Measurements from ENCODE around the gene SLC9A8. TPM values are rescaled to one million over a fixed set of nuclear protein-coding genes. Genes with fewer than 3 reads are reported as not detected.
"Not testable (repeated sequence)": the region's sequence is repeated elsewhere in the genome, so short reads cannot be mapped to it uniquely, and the experiment has no call there.

The SLC9A8 gene
- total and polyA plus RNA-seq, 7 experiments from 2014 or later, result 6.2 to 42.5 (median 23.6) TPM

- Mint-ChIP-seq H3K27me3 (peaks cover 0 to 12% (median 0%) of the 10 kb centered on the region in 5 donors), H3K4me3 (no peak overlapping the region), H3K9me3 (peaks cover 0 to 2% (median 0%) of the 10 kb centered on the region in 11 donors), H3K36me3 (no peaks in the 10 kb centered on the region), H3K4me1 (peaks cover 0 to 26% (median 4%) of the 10 kb centered on the region in 7 donors), H3K27ac (no peak overlapping the region)
- H3K4me1 ChIP-seq (ENCODE audit: control insufficient read depth in 2 of 2, insufficient read depth in 2 of 2, low read length in 2 of 2), result no peaks in the 10 kb centered on the region
- ATAC-seq (no peak), DNase-seq (no peak)
- intact Hi-C loops (cut with micrococcal nuclease), result no loop called here
- H3K4me3 ChIP-seq (ENCODE audit: low read length), result no peak overlapping the region
- H3K9me3 ChIP-seq (ENCODE audit: control insufficient read depth in 2 of 3, low read length in 3 of 3), result no peaks in the 10 kb centered on the region
- ChIA-PET CTCF (no interaction called here), POLR2A (no interaction called here)
- H3K27me3 ChIP-seq (ENCODE audit: control insufficient read depth in 2 of 2, insufficient read depth in 2 of 2, low read length in 2 of 2), result no peaks in the 10 kb centered on the region
- no peaks in the 10 kb centered on the region for H3K36me3 ChIP-seq (ENCODE audit: control insufficient read depth in 2 of 3, insufficient read depth in 3 of 3, low read length in 3 of 3)
- H3K27ac ChIP-seq (ENCODE audit: low read depth, low read length), result no peak overlapping the region
Observed at GRCh38 chr20:49781676-49782075, 31.0 kb upstream of the SLC9A8 start.

DNA sequence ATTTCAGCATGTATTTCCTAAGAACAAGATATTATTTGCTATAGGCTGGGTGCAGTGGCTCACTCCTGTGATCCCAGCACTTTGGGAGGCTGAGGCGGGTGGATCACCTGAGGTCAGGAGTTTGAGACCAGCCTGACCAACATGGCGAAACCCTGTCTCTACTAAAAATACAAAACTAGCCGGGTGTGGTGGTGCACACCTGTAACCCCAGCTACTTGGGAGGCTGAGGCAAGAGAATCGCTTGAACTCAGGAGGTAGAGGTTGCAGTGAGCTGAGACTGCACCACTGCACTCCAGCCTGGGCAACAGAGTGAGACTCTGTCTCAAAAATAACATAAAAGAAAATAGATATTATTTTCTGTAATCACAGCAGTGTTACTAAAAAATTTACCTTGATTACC is 30.2 kb upstream of the SLC9A8 start:
- H3K4me3 ChIP-seq (ENCODE audit: low read length); ATAC-seq; H3K27me3 ChIP-seq (ENCODE audit: control insufficient read depth in 2 of 2, insufficient read depth in 2 of 2, low read length in 2 of 2); H3K9me3 ChIP-seq (ENCODE audit: control insufficient read depth in 2 of 3, low read length in 3 of 3); H3K36me3 ChIP-seq (ENCODE audit: control insufficient read depth in 2 of 3, insufficient read depth in 3 of 3, low read length in 3 of 3); H3K27ac Mint-ChIP-seq; H3K36me3 Mint-ChIP-seq; H3K27ac ChIP-seq (ENCODE audit: low read depth, low read length); H3K9me3 Mint-ChIP-seq; H3K4me3 Mint-ChIP-seq; intact Hi-C loops (cut with micrococcal nuclease); H3K4me1 ChIP-seq (ENCODE audit: control insufficient read depth in 2 of 2, insufficient read depth in 2 of 2, low read length in 2 of 2); DNase-seq: not testable (repeated sequence)
- ChIA-PET CTCF (interaction anchor here (0.6 to 0.7 kb wide), 2 partner anchors 92 to 770 kb away, joined by 3 to 6 read pairs; no protein-coding TSS in a partner anchor), POLR2A (interaction anchor here (0.6 to 0.7 kb wide), 2 partner anchors 12 to 599 kb away, joined by 3 to 4 read pairs; no protein-coding TSS in a partner anchor)
- H3K4me1 Mint-ChIP-seq, result peaks cover 0 to 23% (median 4%) of the 10 kb centered on the region in 7 donors
- H3K27me3 Mint-ChIP-seq, result peaks cover 0 to 13% (median 0%) of the 10 kb centered on the region in 5 donors

- intact Hi-C loops (cut with micrococcal nuclease); H3K4me3 ChIP-seq (ENCODE audit: low read length); DNase-seq; ATAC-seq; H3K27me3 ChIP-seq (ENCODE audit: control insufficient read depth in 2 of 2, insufficient read depth in 2 of 2, low read length in 2 of 2); H3K9me3 ChIP-seq (ENCODE audit: control insufficient read depth in 2 of 3, low read length in 3 of 3); H3K4me1 ChIP-seq (ENCODE audit: control insufficient read depth in 2 of 2, insufficient read depth in 2 of 2, low read length in 2 of 2); H3K4me3 Mint-ChIP-seq; H3K27ac Mint-ChIP-seq; H3K27ac ChIP-seq (ENCODE audit: low read depth, low read length); H3K9me3 Mint-ChIP-seq; H3K36me3 Mint-ChIP-seq; H3K36me3 ChIP-seq (ENCODE audit: control insufficient read depth in 2 of 3, insufficient read depth in 3 of 3, low read length in 3 of 3): not testable (repeated sequence)
- CTCF ChIA-PET, result interaction anchor here (0.7 kb wide), 1 partner anchor 93 kb away, joined by 6 read pairs; no protein-coding TSS in a partner anchor
- Mint-ChIP-seq H3K4me1 (peaks cover 0 to 21% (median 4%) of the 10 kb centered on the region in 7 donors), H3K27me3 (peaks cover 0 to 13% (median 0%) of the 10 kb centered on the region in 5 donors)
- POLR2A ChIA-PET, result interaction anchor here (0.6 to 0.7 kb wide), 2 partner anchors 11 to 598 kb away, joined by 3 to 4 read pairs; no protein-coding TSS in a partner anchor
Observed at GRCh38 chr20:49783021-49783995, 29.3 kb upstream of the SLC9A8 start.

- H3K9me3 ChIP-seq (ENCODE audit: control insufficient read depth in 2 of 3, low read length in 3 of 3), result no peaks in the 10 kb centered on the region
- intact Hi-C loops (cut with micrococcal nuclease), result no loop called here
- H3K9me3 Mint-ChIP-seq, result peaks cover 0 to 2% (median 0%) of the 10 kb centered on the region in 11 donors
- peaks cover 0 to 18% (median 0%) of the 10 kb centered on the region in 5 donors for H3K27me3 Mint-ChIP-seq
- ChIA-PET POLR2A (no interaction called here), CTCF (no interaction called here)
- H3K4me1 Mint-ChIP-seq, result peaks cover 0 to 20% (median 4%) of the 10 kb centered on the region in 7 donors
- ATAC-seq, result no peak
- H3K27ac Mint-ChIP-seq, result no peak overlapping the region
- no peaks in the 10 kb centered on the region for H3K27me3 ChIP-seq (ENCODE audit: control insufficient read depth in 2 of 2, insufficient read depth in 2 of 2, low read length in 2 of 2)
- DNase-seq, result no peak
- no peaks in the 10 kb centered on the region for H3K4me1 ChIP-seq (ENCODE audit: control insufficient read depth in 2 of 2, insufficient read depth in 2 of 2, low read length in 2 of 2)
- no peak overlapping the region for H3K4me3 ChIP-seq (ENCODE audit: low read length)
- H3K36me3 ChIP-seq (ENCODE audit: control insufficient read depth in 2 of 3, insufficient read depth in 3 of 3, low read length in 3 of 3), result no peaks in the 10 kb centered on the region
- H3K27ac ChIP-seq (ENCODE audit: low read depth, low read length), result no peak overlapping the region
- no peaks in the 10 kb centered on the region for H3K36me3 Mint-ChIP-seq
- no peak overlapping the region for H3K4me3 Mint-ChIP-seq
Observed at GRCh38 chr20:49784291-49784690, 28.3 kb upstream of the SLC9A8 start.

DNA sequence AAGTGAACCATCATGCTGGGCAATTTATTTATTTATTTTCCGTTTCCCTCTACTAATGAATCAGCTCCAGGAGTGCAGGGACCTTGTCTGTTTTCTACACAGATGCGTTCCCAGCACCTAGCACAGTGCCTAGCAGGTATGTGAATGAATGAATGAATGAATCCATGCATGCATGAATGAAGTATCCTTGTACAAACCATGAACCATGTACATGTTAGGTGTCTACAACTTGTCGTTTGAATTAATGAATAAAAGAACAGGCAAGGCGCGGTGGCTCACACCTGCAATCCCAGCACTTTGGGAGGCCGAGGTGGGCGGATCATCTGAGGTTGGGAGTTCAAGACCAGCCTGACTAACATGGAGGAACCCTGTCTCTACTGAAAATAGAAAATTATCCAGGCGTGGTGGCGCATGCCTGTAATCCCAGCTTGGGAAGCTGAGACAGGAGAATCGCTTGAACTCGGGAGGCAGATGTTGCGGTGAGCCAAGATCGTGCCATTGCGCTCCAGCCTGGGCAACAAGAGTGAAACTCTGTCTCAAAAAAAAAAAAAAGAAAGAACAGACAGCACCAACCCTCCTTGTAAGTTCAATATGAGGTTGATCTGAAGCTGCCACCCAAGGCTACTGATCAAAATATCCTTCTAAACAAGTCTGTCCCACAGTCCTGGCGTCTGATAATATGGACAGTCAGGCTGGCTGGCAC is 27.3 kb upstream of the SLC9A8 start:
- peaks cover 0 to 20% (median 6%) of the 10 kb centered on the region in 7 donors for H3K4me1 Mint-ChIP-seq

DNA sequence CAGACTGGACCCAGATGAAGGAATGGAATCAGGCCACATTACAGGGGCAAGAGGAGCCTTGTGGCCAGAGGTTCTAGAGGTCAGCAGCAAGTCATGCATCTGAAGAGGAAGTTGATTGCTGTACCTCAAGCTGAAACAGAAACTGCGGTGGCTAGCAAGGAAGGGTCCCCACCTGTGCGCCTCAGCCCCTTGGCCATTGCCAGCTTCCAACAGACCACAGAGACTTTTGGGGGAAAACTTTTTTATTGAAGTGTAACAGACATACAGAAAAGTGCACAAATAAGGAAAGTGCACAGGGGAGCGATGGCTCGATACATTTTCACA is 26.8 kb upstream of the SLC9A8 start:
- Histone ChIP-seq H3K4me3 (ENCODE audit: low read length) (no peak overlapping the region), H3K9me3 (ENCODE audit: control insufficient read depth in 2 of 3, low read length in 3 of 3) (no peaks in the 10 kb centered on the region), H3K27me3 (ENCODE audit: control insufficient read depth in 2 of 2, insufficient read depth in 2 of 2, low read length in 2 of 2) (no peaks in the 10 kb centered on the region), H3K36me3 (ENCODE audit: control insufficient read depth in 2 of 3, insufficient read depth in 3 of 3, low read length in 3 of 3) (no peaks in the 10 kb centered on the region), H3K4me1 (ENCODE audit: control insufficient read depth in 2 of 2, insufficient read depth in 2 of 2, low read length in 2 of 2) (no peaks in the 10 kb centered on the region), H3K27ac (ENCODE audit: low read depth, low read length) (no peak overlapping the region)
- peaks cover 0 to 2% (median 0%) of the 10 kb centered on the region in 11 donors for H3K9me3 Mint-ChIP-seq
- ChIA-PET POLR2A (no interaction called here), CTCF (no interaction called here)
- no peak overlapping the region for H3K4me3 Mint-ChIP-seq
- ATAC-seq, result peak; percentile 57
- peaks cover 0 to 20% (median 6%) of the 10 kb centered on the region in 7 donors for H3K4me1 Mint-ChIP-seq
- intact Hi-C loops (cut with micrococcal nuclease), result no loop called here
- H3K27ac Mint-ChIP-seq, result peak overlapping the region in 1 of 9 donors; percentile 14
- no peaks in the 10 kb centered on the region for H3K36me3 Mint-ChIP-seq
- peaks cover 0 to 22% (median 0%) of the 10 kb centered on the region in 5 donors for H3K27me3 Mint-ChIP-seq
- DNase-seq, result no peak

More for the DNA sequence above, 27.3 kb upstream of the SLC9A8 start:
- no peak for DNase-seq
- no peaks in the 10 kb centered on the region for H3K36me3 Mint-ChIP-seq
- intact Hi-C loops (cut with micrococcal nuclease), result no loop called here
- no peaks in the 10 kb centered on the region for H3K36me3 ChIP-seq (ENCODE audit: control insufficient read depth in 2 of 3, insufficient read depth in 3 of 3, low read length in 3 of 3)
- H3K27me3 Mint-ChIP-seq, result peaks cover 0 to 22% (median 0%) of the 10 kb centered on the region in 5 donors
- ChIA-PET CTCF (no interaction called here), POLR2A (no interaction called here)
- no peak overlapping the region for H3K27ac ChIP-seq (ENCODE audit: low read depth, low read length)
- H3K4me1 ChIP-seq (ENCODE audit: control insufficient read depth in 2 of 2, insufficient read depth in 2 of 2, low read length in 2 of 2), result no peaks in the 10 kb centered on the region
- no peak overlapping the region for H3K4me3 Mint-ChIP-seq
- H3K9me3 Mint-ChIP-seq, result peaks cover 0 to 2% (median 0%) of the 10 kb centered on the region in 11 donors
- no peak overlapping the region for H3K4me3 ChIP-seq (ENCODE audit: low read length)
- H3K27ac Mint-ChIP-seq, result no peak overlapping the region
- ATAC-seq, result no peak
- no peaks in the 10 kb centered on the region for H3K27me3 ChIP-seq (ENCODE audit: control insufficient read depth in 2 of 2, insufficient read depth in 2 of 2, low read length in 2 of 2)
- H3K9me3 ChIP-seq (ENCODE audit: control insufficient read depth in 2 of 3, low read length in 3 of 3), result no peaks in the 10 kb centered on the region

All from naive thymus-derived CD4-positive, alpha-beta T cell (primary cell).